Activated CD4-positive, alpha-beta T cell treated with anti-CD3 and anti-CD28 coated beads, Interleukin-2, amount 50 U/mL, for 4 hours (primary cell): ENCODE measurements around the gene TSPYL2.

Experiments
- DNase-seq, 2 experiments: peaks; one replicate each; pipeline ENCODE4 v3.0.0-alpha.2; 2020

Gene TSPYL2

DNA sequence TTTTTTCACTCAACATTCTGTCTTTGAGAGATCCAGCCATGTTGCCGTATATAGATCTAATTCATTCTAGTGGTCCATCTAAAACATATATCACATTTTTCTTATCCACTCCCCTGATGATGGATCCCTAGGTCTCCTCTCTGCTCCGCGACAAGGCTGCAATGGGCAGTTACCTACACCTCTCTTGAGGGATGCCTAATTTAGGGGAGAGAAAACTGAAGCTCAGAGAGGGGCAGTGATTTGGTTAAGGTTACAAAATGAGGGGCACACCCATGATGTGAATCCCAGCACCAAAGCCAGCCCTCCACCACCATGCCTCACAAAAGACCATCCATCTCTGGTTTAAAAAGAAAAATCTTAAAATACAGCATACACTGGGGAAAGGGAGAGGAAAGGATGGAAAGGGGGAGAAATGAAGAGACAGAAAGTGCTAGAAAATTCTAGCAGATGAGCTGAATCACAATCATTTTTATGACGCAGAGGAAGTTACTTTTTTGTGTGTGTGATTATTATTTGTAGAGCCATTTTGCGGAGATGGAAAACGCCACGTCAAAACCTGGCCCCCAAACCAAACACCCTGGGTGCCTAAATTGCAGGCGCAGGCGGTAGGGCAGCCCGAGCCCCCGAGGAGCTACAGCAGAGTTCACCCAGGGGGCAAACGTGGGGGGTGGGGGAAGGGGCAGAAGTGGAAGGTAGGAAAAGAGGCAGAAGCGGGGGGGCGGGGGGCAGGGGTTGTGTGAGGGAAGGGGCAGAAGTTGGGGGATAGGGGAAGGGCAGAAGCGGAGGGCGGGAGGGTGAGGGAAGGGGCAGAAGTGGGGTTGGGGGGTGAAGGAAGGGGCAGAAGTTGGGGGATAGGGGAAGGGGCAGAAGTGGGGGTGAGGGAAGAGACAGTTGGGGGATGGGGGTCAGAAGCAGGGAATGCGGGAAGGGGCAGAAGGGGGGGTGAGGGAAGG lies 1.3 kb upstream of the TSPYL2 start:
- DNase-seq: no peak

DNA sequence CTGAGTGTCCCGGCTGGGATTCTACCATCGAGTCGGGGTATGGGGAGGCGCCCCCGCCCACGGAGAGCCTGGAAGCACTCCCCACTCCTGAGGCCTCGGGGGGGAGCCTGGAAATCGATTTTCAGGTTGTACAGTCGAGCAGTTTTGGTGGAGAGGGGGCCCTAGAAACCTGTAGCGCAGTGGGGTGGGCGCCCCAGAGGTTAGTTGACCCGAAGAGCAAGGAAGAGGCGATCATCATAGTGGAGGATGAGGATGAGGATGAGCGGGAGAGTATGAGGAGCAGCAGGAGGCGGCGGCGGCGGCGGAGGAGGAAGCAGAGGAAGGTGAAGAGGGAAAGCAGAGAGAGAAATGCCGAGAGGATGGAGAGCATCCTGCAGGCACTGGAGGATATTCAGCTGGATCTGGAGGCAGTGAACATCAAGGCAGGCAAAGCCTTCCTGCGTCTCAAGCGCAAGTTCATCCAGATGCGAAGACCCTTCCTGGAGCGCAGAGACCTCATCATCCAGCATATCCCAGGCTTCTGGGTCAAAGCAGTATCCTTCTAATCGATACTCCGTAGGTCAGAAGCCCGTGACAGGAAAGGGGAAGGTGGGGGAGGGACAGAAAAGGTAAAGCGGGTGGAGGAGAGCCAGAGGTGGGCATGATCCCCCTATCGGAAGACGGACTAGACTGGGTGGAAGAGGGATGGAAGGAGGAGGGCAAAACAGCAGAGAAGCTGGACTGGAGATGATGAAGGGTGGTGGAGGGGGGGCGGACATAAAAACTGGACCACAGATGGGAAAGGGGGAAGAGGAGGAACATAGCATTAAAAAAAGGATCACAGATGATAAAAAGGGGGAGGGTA lies 828 bp downstream of the TSPYL2 start:
- DNase-seq: no peak

DNA sequence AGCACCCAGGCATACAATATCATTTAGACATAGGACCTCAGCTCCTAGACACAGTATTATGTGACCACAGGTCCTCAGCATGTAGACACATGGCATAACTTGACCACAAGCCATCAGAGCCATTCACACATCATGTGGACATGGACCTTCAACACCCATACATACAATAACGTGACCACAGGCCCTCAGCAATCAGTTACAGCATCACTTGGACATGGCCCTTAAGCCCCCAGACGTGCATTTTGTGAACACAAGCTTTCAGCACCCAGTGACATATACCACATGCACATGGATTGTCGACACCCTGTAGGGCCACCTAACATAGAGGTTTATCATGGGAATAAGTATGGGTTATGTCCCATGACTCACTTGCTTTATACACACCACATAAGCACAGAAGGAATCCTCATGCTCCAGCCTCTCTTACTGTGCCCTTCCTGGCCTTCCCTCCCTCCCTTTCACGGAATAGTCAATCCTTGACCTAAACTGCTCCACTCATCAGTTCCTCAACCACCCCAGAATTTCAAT lies 1.9 kb downstream of the TSPYL2 start:
- DNase-seq: no peak

DNA sequence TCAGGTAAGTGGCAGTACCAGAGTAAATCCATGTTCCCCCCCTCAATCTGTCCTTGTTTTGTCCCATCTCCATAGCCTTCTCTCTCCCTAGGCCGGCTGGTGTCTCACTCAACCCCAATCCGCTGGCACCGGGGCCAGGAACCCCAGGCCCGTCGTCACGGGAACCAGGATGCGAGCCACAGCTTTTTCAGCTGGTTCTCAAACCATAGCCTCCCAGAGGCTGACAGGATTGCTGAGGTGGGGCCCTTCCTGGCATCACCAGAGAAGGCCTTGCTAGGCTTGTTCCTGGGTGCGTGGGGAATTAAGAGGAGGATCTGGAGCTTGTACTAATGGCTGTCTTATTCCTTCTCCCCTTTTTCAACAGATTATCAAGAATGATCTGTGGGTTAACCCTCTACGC lies 2.7 kb downstream of the TSPYL2 start:
- no peak for DNase-seq

DNA sequence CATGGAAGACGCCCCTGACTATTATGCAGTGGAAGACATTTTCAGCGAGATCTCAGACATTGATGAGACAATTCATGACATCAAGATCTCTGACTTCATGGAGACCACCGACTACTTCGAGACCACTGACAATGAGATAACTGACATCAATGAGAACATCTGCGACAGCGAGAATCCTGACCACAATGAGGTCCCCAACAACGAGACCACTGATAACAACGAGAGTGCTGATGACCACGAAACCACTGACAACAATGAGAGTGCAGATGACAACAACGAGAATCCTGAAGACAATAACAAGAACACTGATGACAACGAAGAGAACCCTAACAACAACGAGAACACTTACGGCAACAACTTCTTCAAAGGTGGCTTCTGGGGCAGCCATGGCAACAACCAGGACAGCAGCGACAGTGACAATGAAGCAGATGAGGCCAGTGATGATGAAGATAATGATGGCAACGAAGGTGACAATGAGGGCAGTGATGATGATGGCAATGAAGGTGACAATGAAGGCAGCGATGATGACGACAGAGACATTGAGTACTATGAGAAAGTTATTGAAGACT lies 3.6 kb downstream of the TSPYL2 start:
- DNase-seq: no peak

GRCh38 chrX:53086464-53086863 lies 4.3 kb downstream of the TSPYL2 start:
- DNase-seq: no peak

GRCh38 chrX:53087388-53087831 lies 5.2 kb downstream of the TSPYL2 start:
- DNase-seq: no peak

DNA sequence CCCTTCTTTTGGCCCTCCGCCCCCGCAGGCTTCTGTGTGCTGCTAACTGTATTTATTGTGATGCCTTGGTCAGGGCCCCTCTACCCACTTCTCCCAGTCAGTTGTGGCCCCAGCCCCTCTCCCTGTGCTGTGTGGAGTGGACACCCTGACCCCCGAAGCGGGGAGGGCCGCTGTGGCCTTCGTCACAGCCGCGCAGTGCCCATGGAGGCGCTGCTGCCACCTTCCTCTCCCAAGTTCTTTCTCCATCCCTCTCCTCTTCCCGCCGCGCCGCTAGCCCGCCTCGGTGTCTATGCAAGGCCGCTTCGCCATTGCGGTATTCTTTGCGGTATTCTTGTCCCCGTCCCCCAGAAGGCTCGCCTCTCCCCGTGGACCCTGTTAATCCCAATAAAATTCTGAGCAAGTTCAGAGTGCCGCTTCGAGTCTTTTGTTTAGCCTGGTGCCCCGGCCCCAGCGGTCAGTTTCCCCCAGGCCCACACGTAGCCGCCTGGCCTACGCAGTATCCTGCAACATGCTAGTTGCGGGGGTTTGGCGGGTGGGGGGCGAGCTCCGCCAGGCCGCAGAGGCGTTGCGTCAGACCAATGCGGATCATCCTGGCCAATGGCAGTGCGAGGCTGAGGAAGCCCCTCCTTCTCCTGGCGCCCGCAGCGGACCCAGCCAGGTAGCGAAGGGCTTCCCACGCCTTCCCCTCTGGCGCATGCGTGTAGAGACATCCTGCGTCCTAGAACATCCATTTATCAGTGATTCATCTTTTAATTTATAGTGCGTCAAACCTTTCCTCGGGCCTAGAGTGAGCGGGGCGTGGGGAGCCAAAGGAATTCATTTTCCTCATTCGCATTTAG lies 6.2 kb downstream of the TSPYL2 start:
- DNase-seq: peak; percentile 74 to 82

DNA sequence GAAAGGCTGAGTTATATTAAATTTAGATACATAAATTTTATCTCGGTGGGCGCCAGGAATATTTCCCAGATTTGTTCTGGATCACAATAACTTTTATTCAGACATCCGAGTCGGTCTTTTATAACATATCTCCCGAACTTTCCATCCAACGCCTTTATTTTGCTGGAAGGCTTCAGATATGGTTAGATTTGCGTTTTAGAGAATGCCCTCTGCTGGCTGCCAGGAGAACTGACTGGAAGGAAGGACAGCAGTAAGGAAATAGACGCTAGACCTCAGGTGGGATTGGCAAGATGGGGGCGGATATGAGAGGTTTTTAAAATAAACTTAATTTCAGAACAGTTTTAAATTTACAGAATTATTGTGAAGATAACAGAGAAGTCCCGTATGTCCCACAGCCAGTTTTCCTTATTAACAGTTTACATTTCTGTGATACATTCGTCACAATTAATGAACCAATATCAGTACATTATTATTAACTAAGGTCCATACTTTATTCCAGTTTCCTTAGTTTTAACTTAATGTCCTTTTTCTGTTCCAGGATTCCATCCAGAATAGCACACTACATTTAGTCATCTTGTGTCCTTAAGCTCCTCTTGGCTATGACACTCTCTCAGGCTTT lies 7.2 kb downstream of the TSPYL2 start:
- DNase-seq: no peak

- no peak for DNase-seq
These were observed 7.8 kb downstream of the TSPYL2 start for GRCh38 chrX:53089925-53090324.

- no peak for DNase-seq
These were observed 9.2 kb downstream of the TSPYL2 start for GRCh38 chrX:53091354-53091753.

DNA sequence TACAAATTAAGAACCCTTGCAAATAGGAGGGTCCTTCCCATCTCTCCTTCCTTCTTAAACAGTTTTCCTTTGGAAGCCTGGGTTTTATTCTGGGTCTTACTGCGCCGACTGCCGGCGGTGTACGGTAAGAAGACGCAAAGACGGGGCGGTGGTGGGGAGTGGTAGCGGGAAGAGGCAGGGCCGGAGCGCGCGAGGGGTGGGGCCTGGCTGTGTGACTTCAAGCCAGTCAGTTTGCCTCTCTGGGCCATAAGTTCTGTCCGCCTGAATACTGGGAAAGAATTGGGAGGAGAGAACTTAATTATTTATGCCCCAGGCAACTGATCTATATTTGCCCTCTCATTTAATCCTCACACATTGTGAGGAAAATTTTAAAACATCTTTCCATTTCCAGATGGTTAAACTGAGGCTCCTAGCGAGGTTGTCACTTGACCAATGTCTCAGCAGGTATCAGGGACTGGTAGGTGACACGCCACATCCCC lies 11.0 kb downstream of the TSPYL2 start:
- peak; percentile 69 to 74 for DNase-seq

GRCh38 chrX:53093748-53094581 lies 11.8 kb downstream of the TSPYL2 start, which contains the start of gene KANTR:
KANTR (plus strand) TSS chrX:53094142; CDS start chrX:53124273, 30,131 bp downstream.
- DNase-seq: peak; percentile 65 to 71

- no peak for DNase-seq
These were observed 12.4 kb downstream of the TSPYL2 start for GRCh38 chrX:53094582-53094905.

DNA sequence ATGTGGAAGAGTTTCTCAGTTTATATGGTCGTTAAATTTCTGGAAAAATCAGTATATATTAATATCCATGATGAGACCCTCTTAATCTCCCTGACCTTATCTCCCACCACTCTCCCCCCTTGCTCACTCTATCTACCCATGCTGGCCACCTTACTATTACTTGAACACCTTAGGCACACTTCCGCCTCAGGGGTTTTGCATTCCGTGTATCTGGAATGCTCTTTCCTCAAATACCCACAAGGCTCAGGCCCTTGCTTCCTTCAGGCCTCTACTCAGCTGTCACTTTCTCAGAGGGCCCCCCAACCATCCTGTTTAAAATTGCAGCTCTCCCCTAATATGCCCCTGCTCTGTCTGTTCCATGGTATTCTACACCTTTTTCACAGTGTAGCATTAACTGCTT lies 13.6 kb downstream of the TSPYL2 start:
- no peak for DNase-seq

DNA sequence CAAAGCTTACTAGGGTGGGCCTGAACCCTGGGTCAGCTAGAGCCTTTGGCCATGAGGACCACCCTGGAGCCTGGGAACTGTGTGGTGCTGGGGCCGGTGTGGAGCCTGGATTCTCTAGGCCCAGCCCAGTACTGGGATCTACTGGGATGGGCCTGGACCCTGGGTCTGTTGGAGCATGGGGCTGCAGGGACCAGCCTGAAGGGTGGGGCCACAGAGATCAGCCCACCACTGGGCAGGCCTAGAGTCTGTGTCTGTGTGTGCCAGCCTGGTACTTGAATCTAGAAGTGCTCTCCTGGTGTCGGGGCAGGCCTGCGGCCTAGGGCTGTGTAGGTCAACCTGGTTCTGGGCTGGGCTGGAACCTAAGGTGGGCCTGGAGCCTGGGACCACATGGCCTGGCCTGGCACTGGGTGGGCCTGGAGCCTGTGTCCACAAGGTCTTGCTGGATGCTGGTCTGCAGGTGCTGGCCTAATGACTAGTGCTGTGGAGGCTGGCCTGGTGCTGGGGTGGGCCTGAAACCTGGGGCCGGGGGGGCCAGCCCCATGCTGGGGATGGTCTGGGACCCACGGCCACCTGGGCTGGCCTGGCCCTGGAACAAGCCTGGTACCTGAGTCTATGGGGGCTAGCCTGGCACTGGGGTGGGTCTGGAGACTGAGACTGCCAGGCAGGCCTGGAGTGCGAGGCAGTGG lies 32.8 kb downstream of the TSPYL2 start:
- no peak for DNase-seq

DNA sequence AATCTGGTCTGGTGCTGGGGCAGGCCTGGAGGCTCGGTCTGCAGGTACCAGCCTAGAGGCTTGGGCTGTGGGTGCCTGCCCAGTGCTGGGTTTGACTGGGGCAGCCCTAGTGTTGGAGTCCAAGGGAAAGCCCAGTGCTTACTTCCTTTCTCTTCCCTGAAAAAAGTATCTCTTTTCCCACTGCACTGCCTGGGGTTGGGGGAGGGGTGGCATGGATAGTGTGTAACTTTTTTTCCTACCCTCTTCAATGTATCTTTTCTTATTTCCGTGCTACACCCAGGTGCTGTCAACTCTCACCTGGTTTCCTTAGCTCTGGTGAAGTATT lies 33.3 kb downstream of the TSPYL2 start:
- DNase-seq: no peak

DNA sequence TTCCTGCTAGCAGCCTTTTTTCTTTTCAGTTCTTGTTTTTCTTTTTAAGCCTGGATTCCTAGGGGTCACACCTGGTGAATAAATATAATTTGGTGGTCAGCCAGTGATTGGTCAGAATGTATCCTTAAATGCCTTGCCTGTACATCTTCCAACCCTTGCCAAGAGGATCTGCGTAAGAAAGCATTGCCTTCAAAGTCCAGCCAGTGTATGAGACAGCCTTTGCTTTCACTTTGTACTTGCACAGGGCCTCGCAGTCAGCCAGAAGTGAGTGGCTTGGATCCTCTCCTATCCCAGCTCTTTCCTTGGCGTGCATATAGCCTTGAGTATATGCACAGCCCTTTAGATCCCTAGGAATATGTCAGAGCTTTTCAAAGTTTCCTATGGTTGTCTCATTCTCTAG lies 33.9 kb downstream of the TSPYL2 start:
- DNase-seq: no peak

- DNase-seq: no peak
These were observed 39.8 kb downstream of the TSPYL2 start for GRCh38 chrX:53122013-53122412.

GRCh38 chrX:53125506-53125905 lies 43.3 kb downstream of the TSPYL2 start:
- no peak for DNase-seq
